IMR-90 (cell line): ENCODE data around the gene NFX1. TPM values are rescaled to one million over a fixed set of nuclear protein-coding genes. Genes with fewer than 3 reads are reported as not detected.
"Not testable (repeated sequence)": the region's sequence is repeated elsewhere in the genome, so short reads cannot be mapped to it uniquely, and the experiment has no call there.

Experiments used
- ATAC-seq: fragments of 200-7000 bp; cut with Tn5 transposase; 2 replicates; pipeline ENCODE4 v1.9.1; 2020; ENCODE audit warnings: low read depth, mild to moderate bottlenecking, moderate library complexity
- BruUV-seq: library from RNA; stranded (reverse); fragments of 400-500 nt; replicated peaks from 2 replicates; lab custom pipeline; 2021; lab: Mats Ljungman, UMichigan
- CTCF ChIA-PET: fragments of 300-600 bp; formaldehyde crosslinking; extraction: SDS; loops from one replicate; lab custom pipeline; 2021; ENCODE audit warnings: antibody characterized with exemption; lab: Yijun Ruan, JAX
- POLR2A ChIA-PET: fragments of 300-600 bp; sonication (Branson Sonifier 250); formaldehyde crosslinking; loops from one replicate; lab custom pipeline; 2022; ENCODE audit warnings: antibody characterized with exemption; ENCODE audit not compliant: unreplicated experiment; lab: Charles Lee
- DNase-seq: peaks from one replicate; pipeline ENCODE4 v3.0.0; 2013
- H2AFZ ChIP-seq: replicated peaks from 2 replicates; pipeline ENCODE3; 2013; ENCODE audit warnings: low read length, mild to moderate bottlenecking; ENCODE audit not compliant: poor library complexity
- H2AK5ac ChIP-seq: 2 replicates; pipeline ENCODE4 v1.6.1; 2013; ENCODE audit warnings: low read depth, low read length, inconsistent platforms
- H2AK9ac ChIP-seq: replicated peaks from 2 replicates; pipeline ENCODE3; 2013; ENCODE audit warnings: mild to moderate bottlenecking, low read depth, low read length, moderate library complexity; ENCODE audit not compliant: poor library complexity
- H2BK120ac ChIP-seq: 2 replicates; pipeline ENCODE4 v1.6.1; 2013; ENCODE audit warnings: low read depth, low read length, inconsistent platforms
- H2BK15ac ChIP-seq: 3 replicates; pipeline ENCODE4 v1.6.1; 2013; ENCODE audit warnings: low read depth, low read length, inconsistent platforms
- H2BK20ac ChIP-seq: 2 replicates; pipeline ENCODE4 v1.6.1; 2013; ENCODE audit warnings: low read depth, mild to moderate bottlenecking, inconsistent platforms, low read length, moderate library complexity
- H2BK5ac ChIP-seq: 2 replicates; pipeline ENCODE4 v1.6.1; 2013; ENCODE audit warnings: mild to moderate bottlenecking, low read depth, low read length, inconsistent platforms; ENCODE audit not compliant: poor library complexity, severe bottlenecking
- H3K14ac ChIP-seq: replicated peaks from 2 replicates; pipeline ENCODE4 v1.6.1; 2013; ENCODE audit warnings: low read depth, low read length, inconsistent platforms
- H3K18ac ChIP-seq: 2 replicates; pipeline ENCODE4 v1.6.1; 2013; ENCODE audit warnings: low read depth, low read length, control low read depth
- H3K23ac ChIP-seq: 2 replicates; pipeline ENCODE4 v1.6.1; 2013; ENCODE audit warnings: low read depth, low read length, inconsistent platforms
- H3K27ac ChIP-seq: 2 replicates; pipeline ENCODE4 v1.5.1; 2013; ENCODE audit warnings: mild to moderate bottlenecking, control low read depth, low read length; ENCODE audit not compliant: insufficient read depth
- H3K27me3 ChIP-seq: 2 replicates; pipeline ENCODE4 v1.6.1; 2013; ENCODE audit warnings: low read length; ENCODE audit not compliant: control insufficient read depth, insufficient read depth
- H3K36me3 ChIP-seq: 2 replicates; pipeline ENCODE4 v1.6.1; 2013; ENCODE audit warnings: low read length, mixed read lengths; ENCODE audit not compliant: control insufficient read depth, insufficient read depth
- H3K4ac ChIP-seq: 2 replicates; pipeline ENCODE4 v1.6.1; 2013; ENCODE audit warnings: low read depth, low read length, inconsistent platforms
- H3K4me1 ChIP-seq: 2 replicates; pipeline ENCODE4 v1.6.1; 2013; ENCODE audit warnings: low read length, mixed read lengths; ENCODE audit not compliant: control insufficient read depth, insufficient read depth
- H3K4me2 ChIP-seq: 2 replicates; pipeline ENCODE4 v1.6.1; 2013; ENCODE audit warnings: low read depth, mild to moderate bottlenecking, control low read depth, low read length, moderate library complexity
- H3K4me3 ChIP-seq: 2 replicates; pipeline ENCODE4 v1.5.1; 2013; ENCODE audit warnings: low read depth, mild to moderate bottlenecking, control low read depth, low read length, moderate library complexity; ENCODE audit not compliant: insufficient read depth
- H3K56ac ChIP-seq: 2 replicates; pipeline ENCODE4 v1.6.1; 2013; ENCODE audit warnings: low read length, inconsistent platforms; ENCODE audit not compliant: insufficient read depth; ENCODE audit errors: extremely low read depth
- H3K79me1 ChIP-seq, 2 experiments: 2 replicates each; pipeline ENCODE4 v1.6.1; 2013; ENCODE audit warnings: low read length in 2 of 2, inconsistent platforms in 1 of 2, low read depth in 1 of 2
- H3K9ac ChIP-seq: 2 replicates; pipeline ENCODE4 v1.6.1; 2013; ENCODE audit warnings: low read depth, low read length, control low read depth
- H3K9me1 ChIP-seq: 2 replicates; pipeline ENCODE4 v1.6.1; 2013; ENCODE audit warnings: low read length, inconsistent platforms; ENCODE audit not compliant: insufficient read depth
- H3K9me3 ChIP-seq: 2 replicates; pipeline ENCODE4 v1.6.1; 2013; ENCODE audit warnings: low read length; ENCODE audit not compliant: control insufficient read depth, insufficient read depth
- H4K20me1 ChIP-seq: 2 replicates; pipeline ENCODE4 v1.6.1; 2013; ENCODE audit warnings: low read length, inconsistent platforms; ENCODE audit not compliant: insufficient read depth
- H4K5ac ChIP-seq: 2 replicates; pipeline ENCODE4 v1.6.1; 2013; ENCODE audit warnings: mild to moderate bottlenecking, low read depth, low read length, control low read depth
- H4K8ac ChIP-seq, 2 experiments: 2 replicates each; pipeline ENCODE4 v1.6.1; 2013; ENCODE audit warnings: low read depth in 2 of 2, low read length in 2 of 2, control low read depth in 1 of 2, inconsistent platforms in 1 of 2
- H4K91ac ChIP-seq: 2 replicates; pipeline ENCODE4 v1.6.1; 2013; ENCODE audit warnings: low read depth, low read length, inconsistent platforms; ENCODE audit not compliant: insufficient read depth
- CHD1 ChIP-seq: IDR thresholded peaks from 2 replicates; pipeline ENCODE4 v1.6.1; 2012; ENCODE audit warnings: low read depth, low read length, improper control_type of control experiment
- WGBS, 2 experiments: methylation state at CpG; one replicate each; pipeline versions ENCODE4 v1.1.5 to v1.1.7; 2013; ENCODE audit warnings: missing lambda C conversion rate in 2 of 2; ENCODE audit not compliant: insufficient read length in 1 of 2; ENCODE audit errors: extremely low coverage in 2 of 2; 5-methylcytosine and 5-hydroxymethylcytosine counted together
- dilution Hi-C: fragments of 300-500 bp; cut with HindIII; formaldehyde crosslinking; loops from one replicate; pipeline ENCODE4 v1.14.3; 2018; ENCODE audit warnings: low sequenced_read_pairs; ENCODE audit not compliant: unreplicated experiment
- in situ Hi-C: fragments of 300-500 bp; cut with MboI; formaldehyde crosslinking; loops from 3 replicates; pipeline ENCODE4 v1.14.3; 2019; ENCODE audit warnings: low sequenced_read_pairs, inconsistent platforms, mixed read lengths
- intact Hi-C: fragments of 100-400 bp; cut with micrococcal nuclease; formaldehyde crosslinking; loops from 2 replicates; pipeline ENCODE4 v1.10.0; 2022
- polyA plus RNA-seq, 3 experiments: library from polyadenylated mRNA; depleted of rRNA; stranded (reverse); fragments of >200 nt; gene quantifications; 2 replicates each; pipeline ENCODE4 v1.2.3, GENCODE V29; 2012; ENCODE audit warnings: low replicate concordance in 1 of 3
- total RNA-seq: library from RNA; depleted of rRNA; stranded (reverse); fragments of >200 nt; gene quantifications from 2 replicates; pipeline ENCODE4 v1.2.3, GENCODE V29; 2012

Gene NFX1
- total and polyA plus RNA-seq, 2 of the 4 experiments (the other 2 are of a cell fraction): 27.0 to 36.0 TPM

GRCh38 chr9:33355933-33356332 lies 65.6 kb downstream of the NFX1 start:
- BruUV-seq: no TSS peak
- ATAC-seq: no peak

DNA sequence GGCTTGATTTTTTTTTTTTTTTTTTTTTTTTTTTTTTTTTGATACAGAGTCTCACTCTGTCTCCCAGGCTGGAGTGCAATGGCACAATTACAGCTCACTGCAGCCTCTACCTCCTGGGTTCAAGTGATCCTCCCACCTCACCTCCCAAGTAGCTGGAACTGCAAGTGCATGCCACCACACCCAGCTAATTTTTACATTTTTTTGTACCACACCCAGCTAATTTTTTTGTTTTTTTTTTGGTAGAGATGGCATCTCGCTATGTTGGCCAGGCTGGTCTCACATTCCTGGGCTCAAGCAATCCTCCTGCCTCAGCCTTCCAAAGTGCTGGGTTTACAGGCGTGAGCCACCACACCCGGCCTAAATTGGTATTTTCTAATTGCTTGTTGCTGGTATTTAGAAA lies 68.3 kb downstream of the NFX1 start:
- H2BK120ac ChIP-seq, H3K4me1 ChIP-seq, in situ Hi-C loops, H2AK5ac ChIP-seq, H3K36me3 ChIP-seq, BruUV-seq, H3K14ac ChIP-seq, ATAC-seq, H3K23ac ChIP-seq, H2AK9ac ChIP-seq, H3K56ac ChIP-seq, H3K4me2 ChIP-seq, H2BK15ac ChIP-seq, H3K9me1 ChIP-seq, H3K4me3 ChIP-seq, H3K9me3 ChIP-seq, H3K27ac ChIP-seq, H2BK20ac ChIP-seq, POLR2A ChIA-PET, H3K18ac ChIP-seq, H4K5ac ChIP-seq, H2BK5ac ChIP-seq, H3K27me3 ChIP-seq, H4K91ac ChIP-seq, H3K9ac ChIP-seq, H2AFZ ChIP-seq, DNase-seq, H3K79me1 ChIP-seq, H3K4ac ChIP-seq, dilution Hi-C loops, H4K8ac ChIP-seq, H4K20me1 ChIP-seq: not testable (repeated sequence)
- CTCF ChIA-PET: interaction anchor here (0.6 kb wide), 2 partner anchors 74 to 147 kb away, joined by 3 to 4 read pairs; no protein-coding TSS in a partner anchor
- no CpG with 5 or more reads among the region's 3 CpGs for WGBS, 2 experiments
- intact Hi-C loops: loop anchor here (5.0 to 10.0 kb wide), 2 partner anchors 36 to 64 kb away; partner anchors contain the start of gene NFX1

More at GRCh38 chr9:33355933-33356332, 65.6 kb downstream of the NFX1 start:
- Histone ChIP-seq H3K18ac (peak overlapping the region; percentile 65; the same call in 1 of the 2 replicates), H3K9ac (no peak overlapping the region), H3K36me3 (no peaks in the 10 kb centered on the region), H4K8ac (no peak overlapping the region), H2AK5ac (no peak overlapping the region), H3K27me3 (no peaks in the 10 kb centered on the region), H3K9me1 (peaks cover 14% of the 10 kb centered on the region), H3K4me3 (no peak overlapping the region), H4K20me1 (no peaks in the 10 kb centered on the region), H3K4me1 (peaks cover 16% of the 10 kb centered on the region), H2BK120ac (no peak overlapping the region), H3K23ac (no peak overlapping the region), H4K5ac (no peak overlapping the region; the same call in 1 of the 2 replicates), H3K14ac (no peak overlapping the region), H2BK15ac (no peak overlapping the region), H3K27ac (peak overlapping the region; percentile 16; the same call in 1 of the 2 replicates), H2BK5ac (no peak overlapping the region), H3K56ac (no peak overlapping the region), H2AFZ (no peak overlapping the region), H2AK9ac (no peak overlapping the region), H3K79me1 (peaks cover 0 to under 1% of the 10 kb centered on the region in 2 experiments; a peak in 1 of 4 replicates), H3K4me2 (no peak overlapping the region), H4K91ac (no peak overlapping the region), H3K4ac (no peak overlapping the region), H2BK20ac (no peak overlapping the region), H3K9me3 (no peaks in the 10 kb centered on the region)
- in situ Hi-C loops: no loop called here
- DNase-seq: no peak
- WGBS, 2 experiments: no CpG with 5 or more reads among the region's 1 CpG
- dilution Hi-C loops: no loop called here
- ChIA-PET CTCF (no interaction called here), POLR2A (no interaction called here)
- intact Hi-C loops: loop anchor here (5.0 to 10.0 kb wide), 2 partner anchors 34 to 61 kb away; partner anchors contain the start of gene NFX1
- TF ChIP-seq CHD1: no peak
